Kasumi-1 (cell line): ENCODE data around the gene EPB41L2.

ENCODE experiments used
- DNase-seq, 2 experiments: peaks; one replicate each; lab custom pipeline; 2025; lab: John Stamatoyannopoulos, UW

The EPB41L2 gene

GRCh38 chr6:130796313-130796905 lies 266.6 kb downstream of the EPB41L2 start:
- no peak for DNase-seq

DNA sequence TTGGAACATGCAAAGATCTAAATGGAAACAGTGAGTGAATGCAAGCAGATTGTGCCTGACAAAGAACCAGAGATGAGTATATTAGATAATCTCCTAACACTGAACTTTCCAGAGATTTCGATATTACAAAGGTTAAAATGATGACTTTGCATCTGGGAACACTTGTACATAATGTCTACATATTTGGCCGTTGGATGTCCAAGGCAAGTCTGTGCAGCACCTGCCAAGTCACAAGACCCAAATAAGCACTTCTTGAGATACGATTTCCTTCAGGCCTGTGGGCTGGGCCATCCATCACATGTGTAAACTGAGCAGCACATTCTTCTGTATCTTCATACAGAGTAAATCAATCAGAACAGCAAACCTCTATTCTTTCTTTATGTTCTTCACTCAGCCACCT lies 268.3 kb downstream of the EPB41L2 start:
- no peak for DNase-seq

GRCh38 chr6:130794010-130794697 lies 268.9 kb downstream of the EPB41L2 start:
- no peak for DNase-seq
